ENCODE data around the gene LYPLAL1. TPM values are rescaled to one million over a fixed set of nuclear protein-coding genes. Genes with fewer than 3 reads are reported as not detected.

LYPLAL1 gene
- total RNA-seq (ENCODE audit: low replicate concordance): 12.9 and 35.4 TPM in 2 replicates

GRCh38 chr1:219173758-219174459 lies at the start of gene LYPLAL1:
TSS of gene LYPLAL1 (plus strand) at chr1:219173878. CDS start at chr1:219173891, 13 bp downstream.
- peak; percentile 94 for DNase-seq (ENCODE audit: low spot score)
- Histone ChIP-seq H3K4me2 (peak within 1 kb of the TSS; percentile 78), H3K27me3 (no peaks in the 10 kb centered on the region), H4K20me1 (ENCODE audit: low read depth) (peaks cover 14% of the 10 kb centered on the region), H2AFZ (replicated peaks) (peak within 1 kb of the TSS; percentile 45), H3K4me3 (peak within 1 kb of the TSS; percentile 55), H3K27ac (peak within 1 kb of the TSS; percentile 7), H3K36me3 (no peaks in the 10 kb centered on the region), H3K4me1 (peaks cover 11% of the 10 kb centered on the region), H3K9me3 (ENCODE audit: low read depth) (no peaks in the 10 kb centered on the region), H3K9ac (no peak within 1 kb of the TSS), H3K79me2 (ENCODE audit: low read depth) (peaks cover 12% of the 10 kb centered on the region), H3F3A (ENCODE audit: low read depth) (peaks cover 16% of the 10 kb centered on the region)
- peaks cover 18% of the 10 kb centered on the region for H3K4me1 Mint-ChIP-seq
- peak within 1 kb of the TSS; percentile 98 for H3K27ac Mint-ChIP-seq
- TF ChIP-seq EZH2phosphoT487 (IDR thresholded peaks at IDR 0.05) (peak; percentile 25), EZH2 (IDR thresholded peaks at IDR 0.05) (no peak), CTCF (IDR thresholded peaks at IDR 0.05) (peak; percentile 32)
- H3K36me3 Mint-ChIP-seq: peaks cover 2% of the 10 kb centered on the region
- peaks cover 2% of the 10 kb centered on the region for H3K27me3 Mint-ChIP-seq (ENCODE audit: insufficient read depth, low read depth)
- H3K4me3 Mint-ChIP-seq: peak within 1 kb of the TSS; percentile 97
- no peaks in the 10 kb centered on the region for H3K9me3 Mint-ChIP-seq

GRCh38 chr1:219124163-219124562 lies 49.5 kb upstream of the LYPLAL1 start:
- Histone ChIP-seq H3K27ac (no peak overlapping the region), H4K20me1 (ENCODE audit: low read depth) (no peaks in the 10 kb centered on the region), H3F3A (ENCODE audit: low read depth) (no peaks in the 10 kb centered on the region), H2AFZ (replicated peaks) (no peak overlapping the region), H3K79me2 (ENCODE audit: low read depth) (no peaks in the 10 kb centered on the region), H3K4me1 (no peaks in the 10 kb centered on the region), H3K36me3 (no peaks in the 10 kb centered on the region), H3K27me3 (no peaks in the 10 kb centered on the region), H3K4me3 (no peak overlapping the region), H3K4me2 (no peak overlapping the region), H3K9me3 (ENCODE audit: low read depth) (no peaks in the 10 kb centered on the region), H3K9ac (no peak overlapping the region)
- no peaks in the 10 kb centered on the region for H3K36me3 Mint-ChIP-seq
- H3K4me1 Mint-ChIP-seq: peaks cover 4% of the 10 kb centered on the region
- H3K27me3 Mint-ChIP-seq (ENCODE audit: insufficient read depth, low read depth): no peaks in the 10 kb centered on the region
- TF ChIP-seq EZH2phosphoT487 (IDR thresholded peaks at IDR 0.05) (no peak), CTCF (IDR thresholded peaks at IDR 0.05) (no peak), EZH2 (IDR thresholded peaks at IDR 0.05) (no peak)
- H3K9me3 Mint-ChIP-seq: no peaks in the 10 kb centered on the region
- no peak overlapping the region for H3K27ac Mint-ChIP-seq
- no peak overlapping the region for H3K4me3 Mint-ChIP-seq
- DNase-seq (ENCODE audit: low spot score): no peak

- H3K9ac ChIP-seq: no peak overlapping the region
- H4K20me1 ChIP-seq (ENCODE audit: low read depth): no peaks in the 10 kb centered on the region
- no peaks in the 10 kb centered on the region for H3K36me3 Mint-ChIP-seq
- H3K4me1 ChIP-seq: no peaks in the 10 kb centered on the region
- no peaks in the 10 kb centered on the region for H3K9me3 Mint-ChIP-seq
- no peaks in the 10 kb centered on the region for H3K27me3 Mint-ChIP-seq (ENCODE audit: insufficient read depth, low read depth)
- DNase-seq (ENCODE audit: low spot score): no peak
- H2AFZ ChIP-seq (replicated peaks): no peak overlapping the region
- no peaks in the 10 kb centered on the region for H3K9me3 ChIP-seq (ENCODE audit: low read depth)
- H3K4me3 ChIP-seq: no peak overlapping the region
- no peaks in the 10 kb centered on the region for H3F3A ChIP-seq (ENCODE audit: low read depth)
- H3K36me3 ChIP-seq: no peaks in the 10 kb centered on the region
- H3K27me3 ChIP-seq: no peaks in the 10 kb centered on the region
- no peak overlapping the region for H3K4me3 Mint-ChIP-seq
- H3K4me2 ChIP-seq: no peak overlapping the region
- TF ChIP-seq EZH2phosphoT487 (IDR thresholded peaks at IDR 0.05) (no peak), EZH2 (IDR thresholded peaks at IDR 0.05) (no peak), CTCF (IDR thresholded peaks at IDR 0.05) (no peak)
- H3K4me1 Mint-ChIP-seq: peaks cover 4% of the 10 kb centered on the region
- H3K79me2 ChIP-seq (ENCODE audit: low read depth): no peaks in the 10 kb centered on the region
- no peak overlapping the region for H3K27ac ChIP-seq
- H3K27ac Mint-ChIP-seq: no peak overlapping the region
These were observed 48.3 kb upstream of the LYPLAL1 start for GRCh38 chr1:219125342-219125741.

Measured in neural progenitor cell (in vitro differentiated cells).